Activated CD8-positive, alpha-beta memory T cell treated with anti-CD3 and anti-CD28 coated beads, Interleukin-2, amount 50 U/mL, for 4 hours (primary cell): ENCODE results near the gene CXCR3.
"Not testable (repeated sequence)": the region's sequence is repeated elsewhere in the genome, so short reads cannot be mapped to it uniquely, and the experiment has no call there.

Source experiments
- DNase-seq: peaks from one replicate; pipeline ENCODE4 v3.0.0-alpha.2; 2020

The CXCR3 gene

DNA sequence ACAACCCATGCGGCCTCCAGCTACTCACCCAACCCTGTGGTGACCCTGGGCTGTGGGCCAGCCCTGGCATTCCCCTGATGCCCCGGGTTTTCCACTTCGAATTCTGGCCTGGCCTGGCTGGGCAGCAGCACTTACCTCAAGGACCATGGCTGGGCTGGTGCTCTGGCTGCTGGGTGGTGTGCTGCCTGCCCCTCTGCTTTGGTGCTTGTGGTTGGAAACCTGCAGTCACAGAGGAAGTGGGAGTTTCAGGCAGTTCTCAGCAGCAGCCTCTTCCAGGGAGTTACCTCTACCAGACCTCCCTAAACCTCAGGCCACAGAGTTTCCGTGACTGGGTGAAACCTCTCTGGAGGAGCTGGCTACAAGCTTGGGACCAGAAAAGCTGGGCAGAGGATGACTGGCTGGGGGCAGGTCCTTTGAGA is at the start of gene CXCR3:
Gene CXCR3 (minus strand): TSS at position 209 of the 419 bp plus-strand sequence. CDS start 62 bp downstream, at position 147.
- peak; percentile 68 for DNase-seq

DNA sequence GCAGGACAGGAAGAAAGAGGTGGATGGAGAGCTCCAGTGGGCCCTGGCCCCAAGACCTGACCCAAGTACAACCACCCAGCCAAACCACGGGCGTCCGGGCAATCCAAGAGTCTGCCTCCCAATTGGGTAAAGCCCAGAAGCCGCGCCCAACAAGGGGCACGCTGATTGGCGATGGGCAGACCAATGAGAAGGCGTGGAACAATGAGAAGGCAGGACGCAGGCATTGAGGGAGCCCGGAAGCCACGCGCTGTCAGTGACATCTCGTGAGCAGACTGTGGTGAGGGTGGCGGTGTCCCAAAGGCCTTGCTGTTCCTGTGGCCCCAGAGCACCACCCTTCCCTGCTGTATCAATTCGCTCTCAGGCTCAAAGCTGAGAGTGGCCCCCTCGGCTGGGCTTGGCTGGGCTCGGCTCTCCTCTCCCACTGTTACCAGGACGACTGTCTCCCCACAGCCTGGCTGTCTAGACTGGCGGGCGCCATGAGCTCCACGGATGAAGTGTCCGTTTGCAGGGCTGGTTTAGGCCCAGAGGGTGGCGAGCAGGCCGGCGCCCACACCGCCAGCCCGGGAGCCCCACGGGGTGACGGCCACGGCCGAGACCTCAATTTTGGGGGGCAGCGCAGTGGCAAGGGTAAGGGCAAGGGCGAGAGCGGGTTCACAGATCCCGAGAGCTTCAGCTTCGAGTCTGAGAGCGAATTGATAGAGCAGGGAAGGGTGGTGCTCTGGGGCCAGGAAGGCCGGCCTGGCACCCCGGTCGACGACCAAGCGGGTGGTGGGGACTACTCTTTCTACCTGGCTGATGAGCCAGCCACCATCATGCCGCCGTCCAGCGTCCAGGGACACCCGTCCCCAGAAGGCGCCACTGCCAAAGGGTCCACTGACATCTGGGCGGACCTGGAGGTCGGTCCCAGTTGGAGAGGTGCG is 49.3 kb upstream of the CXCR3 start, which contains the start of gene LOC101059915:
Gene LOC101059915 (plus strand): TSS at position 219 of the 920 bp plus-strand sequence.
- no peak for DNase-seq

DNA sequence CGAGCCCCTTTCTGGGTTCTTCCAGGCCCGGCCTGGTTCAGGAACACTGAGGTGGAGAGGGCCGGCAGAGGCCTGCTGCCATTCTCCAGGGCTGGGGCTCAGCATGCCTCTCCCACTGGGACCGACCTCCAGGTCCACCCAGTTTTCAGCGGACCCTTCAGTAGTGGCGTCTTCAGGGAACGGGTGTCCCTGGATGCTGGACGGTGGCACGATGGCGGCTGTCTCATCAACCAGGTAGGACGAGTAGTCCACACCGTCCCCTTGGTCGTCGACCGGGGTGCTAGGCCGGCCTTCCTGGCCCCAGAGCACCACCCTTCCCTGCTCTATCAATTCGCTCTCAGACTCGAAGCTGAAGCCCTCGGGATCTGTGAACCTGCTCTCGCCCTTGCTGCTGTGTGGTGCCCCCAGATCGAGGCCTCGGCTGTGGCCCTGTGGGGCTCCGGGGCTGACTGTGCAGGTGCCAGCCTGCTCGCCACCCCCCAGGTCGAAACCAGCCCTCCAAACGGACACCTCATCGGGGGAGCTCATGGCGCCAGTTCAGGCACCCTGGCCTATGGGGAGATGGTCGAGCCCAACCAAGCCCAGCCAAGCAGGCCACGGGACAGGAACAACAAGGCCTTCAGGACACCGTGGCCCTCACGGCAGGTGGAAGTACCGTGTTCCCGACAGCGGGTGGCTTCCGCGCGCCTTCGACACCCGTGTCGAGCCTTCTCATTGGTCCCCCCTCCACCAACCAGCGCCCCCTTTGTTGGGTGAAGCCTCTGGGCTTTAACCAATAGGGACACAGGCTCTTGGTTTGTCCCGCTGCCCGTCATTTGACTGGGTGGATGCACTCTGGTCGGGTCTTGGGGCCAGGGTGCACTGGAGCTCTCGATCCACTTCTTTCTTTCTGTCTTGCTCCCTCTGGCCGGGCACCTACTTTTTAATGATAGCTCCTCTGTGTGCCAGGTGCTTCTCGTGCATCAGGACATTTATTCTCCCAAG is 48.2 kb upstream of the CXCR3 start:
- DNase-seq = no peak

DNA sequence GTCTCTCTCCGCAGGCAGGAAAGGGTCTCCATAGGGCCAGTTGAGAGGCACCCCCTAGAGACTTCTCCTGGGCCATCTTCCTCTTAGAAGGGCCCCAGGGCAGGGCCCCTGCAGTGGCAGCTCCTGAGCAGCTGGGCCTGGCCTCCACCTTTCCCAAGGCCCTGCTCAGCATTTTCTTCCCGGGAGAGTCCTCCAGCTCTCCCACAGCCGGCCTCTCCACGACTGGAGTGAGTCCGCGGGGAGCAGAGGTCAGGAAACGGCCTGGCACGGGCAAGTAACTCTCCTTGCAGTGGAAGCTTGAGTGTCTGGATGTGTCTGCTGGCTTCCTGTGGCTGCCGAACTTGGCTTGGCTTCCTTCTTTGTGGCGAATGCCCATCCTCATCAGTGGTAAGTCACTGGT is 47.4 kb upstream of the CXCR3 start:
- DNase-seq = no peak

DNA sequence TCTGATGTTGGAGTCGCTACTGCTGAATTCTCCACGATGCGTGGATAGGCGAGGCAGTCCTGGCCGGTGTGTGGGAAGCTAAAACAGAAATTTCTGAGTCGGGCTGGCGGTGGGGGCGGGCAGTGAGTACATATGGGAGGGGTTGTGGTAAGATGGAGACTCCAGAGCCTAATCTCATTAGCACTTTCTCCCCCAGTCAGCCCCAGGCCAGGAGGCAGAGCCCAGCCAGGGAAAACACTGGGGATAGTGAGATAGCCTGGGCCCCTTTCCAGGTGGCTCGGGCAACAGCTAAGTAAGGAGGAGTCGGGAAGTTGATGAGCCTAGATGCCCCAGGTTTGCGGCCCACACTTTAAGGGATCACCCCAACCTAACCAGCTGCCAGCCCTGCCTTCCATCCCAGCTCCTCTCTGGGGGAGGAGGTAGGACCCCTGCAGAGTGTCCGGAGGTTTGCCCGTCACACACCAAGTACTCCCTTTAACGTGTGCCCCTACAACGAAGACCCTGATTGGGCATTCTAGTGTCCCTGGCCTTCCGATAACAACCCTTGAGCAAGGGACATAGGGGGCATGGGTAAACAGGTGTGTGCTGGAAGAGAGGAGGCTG is 46.7 kb upstream of the CXCR3 start:
- no peak for DNase-seq

DNA sequence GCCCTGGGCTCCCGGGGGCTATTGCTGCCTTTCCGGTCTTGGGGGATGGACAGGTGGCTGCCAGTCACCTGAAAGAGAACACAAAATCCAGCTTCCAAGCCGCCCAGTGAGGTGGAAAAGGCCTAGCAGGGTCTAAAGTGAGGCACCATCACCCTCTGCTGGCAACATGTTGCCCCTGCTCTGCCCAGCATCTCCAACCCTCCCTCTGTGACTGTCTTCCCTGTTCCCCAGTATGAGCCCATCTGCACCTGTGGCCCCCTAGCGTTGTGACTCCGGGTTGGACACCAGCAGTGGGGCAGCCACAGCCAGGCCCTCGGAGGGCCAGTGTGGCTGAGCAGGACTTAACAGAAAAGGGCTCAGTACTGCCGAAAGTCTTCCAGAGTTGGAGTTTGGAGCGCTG is 45.9 kb upstream of the CXCR3 start:
- DNase-seq = not testable (repeated sequence)

DNA sequence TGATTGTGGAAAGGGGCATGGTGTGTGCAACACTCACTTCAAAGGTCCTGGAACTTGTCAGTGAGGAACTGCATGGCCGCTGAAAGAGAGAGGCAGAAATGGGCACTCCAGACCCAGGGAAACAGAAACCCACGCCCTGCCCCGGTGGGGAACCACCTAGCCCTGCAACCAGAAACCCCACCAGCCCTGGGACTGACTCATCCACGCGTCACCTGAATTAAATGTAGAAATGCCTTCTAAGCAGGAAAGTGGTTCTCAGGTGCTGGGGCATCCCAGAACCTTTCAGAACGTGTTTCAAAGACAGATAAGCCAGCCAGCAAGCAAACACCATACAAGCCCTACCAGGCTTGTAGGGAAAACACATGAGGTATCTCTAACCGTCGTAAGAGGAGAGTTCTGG is 44.9 kb upstream of the CXCR3 start:
- DNase-seq = peak; percentile 64

DNA sequence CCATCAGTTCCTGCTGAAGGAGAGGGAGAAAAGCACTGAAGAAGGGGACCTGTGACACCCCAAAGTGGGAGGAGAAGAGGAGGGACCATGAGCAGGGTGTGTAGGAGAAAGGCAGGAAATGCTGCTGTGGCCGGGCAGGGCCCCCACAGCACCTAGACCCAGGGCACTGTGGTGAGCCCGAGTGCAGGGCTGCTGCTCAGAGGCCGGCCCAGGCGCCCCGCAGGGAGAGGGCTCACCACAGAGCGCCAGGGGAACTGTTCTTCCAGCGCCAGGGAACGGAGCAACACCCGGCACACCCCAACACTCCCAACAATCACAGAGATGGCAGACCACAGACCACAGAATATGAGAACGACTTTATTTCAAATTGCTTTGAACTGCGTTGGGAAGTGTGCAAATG is 44.3 kb upstream of the CXCR3 start:
- not testable (repeated sequence) for DNase-seq

DNA sequence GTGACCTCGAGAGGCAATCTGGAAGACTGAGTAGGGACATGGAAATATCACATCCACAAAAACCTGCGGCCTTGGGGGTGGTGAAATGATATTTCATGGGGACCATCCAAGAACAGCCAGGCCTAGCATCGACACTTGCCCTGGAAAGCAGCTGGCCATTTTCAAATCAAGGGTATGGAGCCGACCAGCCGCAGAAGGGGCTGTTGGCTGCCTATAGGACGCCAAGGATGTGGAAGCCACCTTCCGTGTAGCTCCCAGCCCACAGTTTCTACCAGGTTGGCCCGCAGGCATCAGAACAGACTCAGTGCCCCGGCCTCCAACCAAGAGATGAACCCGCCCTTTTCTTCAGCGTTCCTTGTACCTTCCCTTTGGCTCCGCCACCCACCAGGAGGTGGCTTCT is 43.6 kb upstream of the CXCR3 start:
- DNase-seq = no peak

DNA sequence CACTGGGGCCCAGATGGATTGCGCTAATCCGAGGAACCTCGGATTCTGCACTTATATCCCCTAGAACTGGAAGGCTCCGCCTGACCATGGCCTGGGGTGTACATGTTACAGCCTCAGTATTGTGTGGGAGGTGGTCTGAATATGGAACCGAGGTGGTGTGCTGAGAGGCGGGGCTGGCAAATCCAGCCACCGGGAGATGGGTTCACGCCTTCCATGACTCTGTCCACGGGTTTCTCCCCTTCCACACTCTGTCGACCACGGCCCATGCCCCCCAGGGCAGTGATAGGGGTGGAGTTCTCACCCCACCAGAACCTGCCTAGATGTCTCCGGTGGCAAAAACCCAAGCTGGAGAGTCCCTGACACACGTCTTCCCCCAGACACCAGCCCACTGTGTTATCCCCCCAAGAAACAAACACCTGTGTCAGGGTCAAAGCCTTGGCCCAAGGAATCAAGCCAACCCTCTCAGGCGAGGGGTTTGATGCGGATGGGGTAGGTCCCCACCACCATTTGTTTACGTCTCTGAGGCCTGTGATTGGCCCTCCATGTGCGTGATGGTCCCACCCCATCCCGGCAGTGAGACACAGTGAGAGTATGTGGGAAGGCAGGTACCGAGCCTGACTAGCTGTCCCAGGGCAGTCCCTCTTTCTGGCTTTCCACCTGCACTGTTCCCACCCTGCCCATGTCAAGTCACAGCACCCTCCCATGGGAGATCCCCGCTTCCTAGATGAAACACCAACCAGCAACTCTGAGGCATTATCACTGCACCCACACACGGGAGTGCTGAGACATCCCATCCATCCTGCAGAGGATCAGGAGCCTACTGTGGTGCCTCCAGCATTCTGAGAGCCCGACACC is 42.5 kb upstream of the CXCR3 start:
- no peak for DNase-seq

DNA sequence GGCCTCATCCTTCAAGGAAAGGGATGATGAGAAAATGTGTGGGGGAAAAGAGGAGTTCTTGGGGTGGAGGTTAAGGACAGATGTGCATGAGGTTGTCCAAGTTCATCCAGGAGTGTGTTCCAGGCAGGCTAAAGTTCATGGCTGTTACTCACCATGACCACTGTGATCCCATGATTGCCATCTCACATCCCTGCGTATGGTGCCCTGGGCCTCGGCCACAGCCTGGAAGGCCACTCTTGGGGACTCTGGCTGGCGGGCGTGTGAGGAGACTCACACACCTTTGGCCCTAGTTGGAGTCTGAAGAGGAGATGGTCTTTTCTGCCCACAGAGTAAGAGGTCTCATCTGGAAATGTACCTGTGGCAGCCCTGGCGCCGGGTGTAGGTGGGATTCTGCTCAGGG is 41.6 kb upstream of the CXCR3 start:
- no peak for DNase-seq

DNA sequence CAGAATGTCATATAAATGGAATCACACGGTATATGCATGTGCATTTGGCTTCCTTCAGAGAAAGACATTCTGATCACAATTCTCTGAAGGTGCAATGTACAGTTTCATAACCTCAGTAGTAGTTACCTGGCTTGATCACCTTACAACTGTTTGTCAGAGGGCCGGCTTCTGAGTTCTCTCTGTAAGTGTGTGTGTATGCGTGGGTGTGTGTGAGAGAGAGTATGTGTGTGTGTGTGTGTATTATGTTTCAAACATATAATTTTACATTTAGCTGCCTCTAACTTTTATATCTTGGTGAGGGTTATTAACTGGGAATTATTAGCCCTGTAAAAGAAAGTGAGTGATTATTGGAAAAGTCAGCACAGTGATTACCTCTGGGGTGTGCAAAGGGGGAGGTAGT is 41.0 kb upstream of the CXCR3 start:
- DNase-seq = no peak

DNA sequence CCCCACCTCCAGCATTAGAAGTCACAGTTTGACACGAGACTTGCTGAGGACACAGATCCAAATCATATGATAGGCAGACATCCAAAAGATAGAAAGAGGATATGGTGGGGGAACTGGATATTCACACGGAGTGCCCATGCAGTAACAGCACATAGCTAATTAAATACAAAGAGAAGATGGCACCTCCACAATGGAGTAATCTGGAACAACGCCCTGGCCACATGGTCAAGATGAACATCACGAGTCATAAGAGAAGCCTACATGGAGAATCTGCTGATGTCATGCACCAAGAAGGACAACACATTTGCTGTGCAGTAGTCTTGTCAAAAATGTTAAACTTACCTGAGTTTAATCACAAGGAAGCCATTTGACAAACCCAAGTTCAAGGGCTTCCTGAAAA is 39.0 kb upstream of the CXCR3 start:
- no peak for DNase-seq

DNA sequence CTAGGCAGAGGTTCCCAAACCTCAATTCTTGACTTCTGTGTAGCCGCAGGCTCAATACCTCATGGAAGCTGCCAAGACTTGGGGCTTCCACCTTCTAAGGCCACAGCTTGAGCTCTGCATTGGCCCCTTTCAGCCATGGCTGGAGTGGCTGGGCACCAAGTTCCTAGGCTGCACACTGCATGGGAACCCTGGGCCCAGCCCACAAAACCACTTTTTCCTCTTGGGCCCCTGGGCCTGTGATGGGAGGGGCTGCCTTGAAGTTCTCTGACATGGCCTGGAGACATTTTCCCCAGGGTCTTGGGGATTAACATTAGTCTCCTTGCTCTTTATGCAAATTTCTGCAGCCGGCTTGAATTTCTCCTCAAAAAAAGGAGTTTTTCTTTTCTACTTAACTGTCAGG is 35.0 kb upstream of the CXCR3 start:
- DNase-seq = no peak

DNA sequence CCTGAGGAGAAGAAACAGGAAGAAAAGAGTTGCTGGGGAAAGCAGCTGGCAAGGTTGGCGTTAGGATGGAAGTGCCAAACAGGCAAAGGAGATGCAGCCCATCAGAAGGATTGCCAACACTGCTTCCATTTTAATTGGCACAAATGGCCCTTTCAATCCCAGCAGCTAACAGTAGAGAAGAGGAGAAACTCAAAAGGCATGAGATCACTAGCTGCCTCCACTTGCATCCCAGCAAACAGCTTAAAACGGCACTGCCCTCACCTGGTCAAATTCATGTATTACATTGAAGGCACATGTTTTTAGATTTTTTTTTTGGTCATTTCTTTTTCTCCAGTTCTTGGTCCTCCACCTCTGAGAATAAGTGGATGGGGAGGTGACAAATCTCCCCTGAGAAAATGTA is 34.1 kb upstream of the CXCR3 start:
- peak; percentile 61 for DNase-seq

DNA sequence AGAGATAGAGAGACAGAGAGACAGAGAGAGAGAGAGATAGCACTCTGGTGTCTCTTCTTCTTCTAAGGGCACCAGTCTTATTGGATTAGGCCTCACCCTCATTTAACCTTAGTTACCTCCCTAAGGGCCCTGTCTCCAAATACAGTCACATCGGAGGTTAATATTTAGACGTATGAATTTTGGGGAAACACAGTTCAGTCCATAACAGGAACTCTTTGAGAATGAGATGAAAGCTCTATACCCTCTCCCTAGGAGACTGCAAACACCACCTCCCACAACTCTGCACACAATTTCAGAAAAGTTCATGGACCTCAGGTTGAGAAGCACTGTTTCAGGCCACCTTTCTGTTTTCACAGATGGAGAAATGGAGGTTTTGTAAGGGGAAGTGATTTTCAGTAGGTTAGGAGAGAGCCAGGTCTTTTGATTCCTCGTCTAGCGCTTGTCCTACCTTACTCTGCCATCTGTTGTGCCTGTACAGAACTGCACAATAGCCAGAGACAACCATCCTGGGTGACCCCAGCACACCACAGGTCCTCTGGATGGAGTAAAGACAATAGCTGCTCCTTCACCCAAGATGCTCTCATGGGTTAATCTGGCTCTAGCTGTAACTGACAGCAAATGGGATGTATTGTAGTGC is 32.1 kb upstream of the CXCR3 start:
- no peak for DNase-seq

DNA sequence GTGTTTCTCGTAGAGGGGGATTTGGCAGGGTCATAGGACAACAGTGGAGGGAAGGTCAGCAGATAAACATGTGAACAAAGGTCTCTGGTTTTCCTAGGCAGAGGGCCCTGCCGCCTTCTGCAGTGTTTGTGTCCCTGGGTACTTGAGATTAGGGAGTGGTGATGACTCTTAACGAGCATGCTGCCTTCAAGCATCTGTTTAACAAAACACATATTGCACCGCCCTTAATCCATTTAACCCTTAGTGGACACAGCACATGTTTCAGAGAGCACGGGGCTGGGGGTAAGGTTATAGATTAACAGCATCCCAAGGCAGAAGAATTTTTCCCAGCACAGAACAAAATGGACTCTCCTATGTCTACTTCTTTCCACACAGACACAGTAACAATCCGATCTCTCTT is 26.1 kb upstream of the CXCR3 start:
- not testable (repeated sequence) for DNase-seq

DNA sequence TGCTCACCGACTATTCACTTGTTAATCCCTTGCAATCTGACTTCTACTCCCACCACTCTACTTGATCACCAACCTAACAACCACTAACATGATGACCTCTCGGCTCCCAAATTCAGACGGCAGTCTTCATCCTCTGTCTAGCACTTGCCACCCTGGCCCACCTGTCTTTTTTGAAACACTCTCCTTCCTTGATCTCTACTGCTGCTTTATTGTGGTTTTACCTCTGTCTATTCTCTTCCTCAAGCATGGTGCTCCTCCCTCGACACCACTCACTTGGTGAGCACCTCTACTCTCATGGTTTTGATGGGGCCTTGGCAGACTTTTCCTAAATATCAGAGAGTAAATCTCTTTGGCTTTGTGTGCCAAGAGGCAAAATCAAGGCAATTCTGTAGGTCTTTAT is 21.7 kb upstream of the CXCR3 start:
- DNase-seq = no peak

DNA sequence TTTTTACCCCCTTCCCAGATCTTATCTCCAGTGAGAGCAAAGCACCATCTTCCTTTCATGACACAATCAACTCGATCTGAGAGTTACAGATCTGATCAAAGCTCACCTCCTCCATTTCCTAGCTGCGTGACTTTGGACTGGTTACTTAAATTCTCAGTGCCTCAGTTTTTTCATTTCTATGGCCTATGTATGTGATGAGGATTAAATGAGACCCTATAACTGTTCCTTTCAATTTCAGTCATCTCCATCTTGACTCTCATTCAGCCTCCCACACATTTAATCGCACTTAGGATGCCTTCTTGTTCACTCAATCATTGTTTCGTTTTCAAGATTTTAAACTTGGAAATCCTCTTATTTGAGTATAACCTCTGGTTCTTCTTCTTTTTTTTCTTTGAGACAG is 20.1 kb upstream of the CXCR3 start:
- DNase-seq = no peak

DNA sequence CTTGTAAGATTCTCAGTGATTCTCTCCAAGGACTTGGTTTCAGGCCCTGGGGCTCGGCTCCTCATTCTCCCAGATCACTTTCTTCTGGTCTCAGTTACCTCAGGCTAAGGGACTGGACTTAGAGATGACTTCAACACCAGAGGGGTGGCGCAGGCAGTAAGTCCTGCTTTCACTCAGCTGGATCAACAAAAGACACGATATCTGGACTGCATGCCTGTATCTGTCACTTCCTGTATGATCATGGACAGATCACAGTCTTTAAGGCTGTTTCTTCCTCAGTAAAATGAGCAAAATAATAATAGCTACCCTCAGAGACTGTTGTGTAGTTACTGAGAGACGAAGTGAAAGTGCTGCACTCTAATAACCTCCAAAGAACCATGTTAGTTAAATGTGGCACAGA is 19.5 kb upstream of the CXCR3 start:
- DNase-seq = no peak

DNA sequence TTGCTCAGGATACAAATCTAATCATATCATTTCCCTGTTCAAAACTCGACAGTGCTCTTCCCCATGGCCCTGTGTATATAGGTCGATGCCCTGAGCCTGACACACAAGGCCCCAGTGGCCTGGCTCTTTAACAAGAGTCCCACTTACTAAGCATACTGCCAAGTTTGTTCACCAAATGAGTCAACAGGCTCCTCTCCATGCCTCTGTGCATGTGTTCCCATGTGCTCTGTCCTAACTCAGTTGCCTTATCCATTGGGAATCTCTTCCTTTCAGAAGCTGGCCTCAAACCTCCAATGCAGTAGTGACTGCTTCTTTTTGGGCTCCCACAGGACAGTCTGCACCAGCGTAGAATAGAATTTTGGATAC is 18.9 kb upstream of the CXCR3 start:
- no peak for DNase-seq
